ENCODE data around the gene GRHL3.

The GRHL3 gene

GRCh38 chr1:24374891-24375786 is 56.0 kb downstream of the GRHL3 start:
- DNase-seq (ENCODE audit: low spot score), result no peak

DNA sequence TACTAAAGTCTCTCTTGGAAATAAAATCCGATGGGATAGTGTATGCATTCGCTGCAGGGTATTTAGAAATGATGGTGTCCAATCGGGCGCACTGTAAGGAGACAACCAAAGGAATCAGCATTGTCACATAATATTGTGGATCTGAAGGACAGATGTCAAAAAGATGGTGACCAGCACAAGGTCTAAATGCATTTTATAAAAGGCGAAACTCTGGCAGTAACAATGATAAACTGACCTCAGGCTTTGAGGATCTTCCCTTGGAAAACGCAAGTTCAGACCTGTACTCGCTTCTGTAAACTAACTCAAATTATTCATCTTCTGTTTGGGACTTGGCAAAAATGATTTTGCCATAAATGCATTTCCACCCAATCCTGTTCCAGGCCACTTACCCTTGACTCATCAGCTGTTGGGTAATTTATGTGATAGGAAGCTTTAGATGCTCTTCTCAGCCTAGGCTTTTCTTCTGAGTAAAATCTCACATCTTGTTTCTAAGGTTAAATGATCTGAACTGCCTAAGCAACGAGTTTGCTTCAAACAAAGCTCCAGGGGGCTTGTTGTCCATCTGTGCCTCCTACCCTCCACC is 60.7 kb downstream of the GRHL3 start:
- no peak for DNase-seq (ENCODE audit: low spot score)

DNA sequence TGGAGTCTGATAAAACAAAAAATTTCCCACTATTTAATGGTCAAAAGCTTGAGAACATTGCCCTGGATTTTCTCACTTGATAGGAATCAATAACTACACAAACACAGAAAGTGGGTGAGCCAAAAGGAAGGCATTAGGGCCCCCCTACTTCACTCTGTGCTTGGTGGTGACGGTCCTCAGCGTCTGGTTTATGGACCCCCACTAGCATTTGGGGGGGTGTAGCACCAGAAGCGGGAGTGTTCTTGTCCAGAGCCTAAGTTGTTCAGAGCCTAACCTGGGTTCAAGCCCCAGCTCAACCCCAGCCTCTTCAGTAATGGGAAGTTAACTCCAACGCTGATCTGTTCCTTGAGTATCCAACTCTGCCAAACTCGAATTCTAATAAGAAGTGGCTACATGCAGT is 61.4 kb downstream of the GRHL3 start:
- no peak for DNase-seq (ENCODE audit: low spot score)

- no peak for DNase-seq (ENCODE audit: low spot score)
These were observed 62.1 kb downstream of the GRHL3 start for GRCh38 chr1:24381256-24381655.

- no peak for DNase-seq (ENCODE audit: low spot score)
These were observed 63.0 kb downstream of the GRHL3 start for GRCh38 chr1:24382165-24382577.

- no peak for DNase-seq (ENCODE audit: low spot score)
These were observed 64.3 kb downstream of the GRHL3 start for GRCh38 chr1:24383381-24383940.

- DNase-seq (ENCODE audit: low spot score), result no peak
These were observed 65.3 kb downstream of the GRHL3 start for GRCh38 chr1:24384251-24385090.

GRCh38 chr1:24385160-24385940 is 66.2 kb downstream of the GRHL3 start:
- DNase-seq (ENCODE audit: low spot score), result peak; percentile 17

- DNase-seq (ENCODE audit: low spot score), result no peak
These were observed 67.1 kb downstream of the GRHL3 start for GRCh38 chr1:24386241-24386640.

DNA sequence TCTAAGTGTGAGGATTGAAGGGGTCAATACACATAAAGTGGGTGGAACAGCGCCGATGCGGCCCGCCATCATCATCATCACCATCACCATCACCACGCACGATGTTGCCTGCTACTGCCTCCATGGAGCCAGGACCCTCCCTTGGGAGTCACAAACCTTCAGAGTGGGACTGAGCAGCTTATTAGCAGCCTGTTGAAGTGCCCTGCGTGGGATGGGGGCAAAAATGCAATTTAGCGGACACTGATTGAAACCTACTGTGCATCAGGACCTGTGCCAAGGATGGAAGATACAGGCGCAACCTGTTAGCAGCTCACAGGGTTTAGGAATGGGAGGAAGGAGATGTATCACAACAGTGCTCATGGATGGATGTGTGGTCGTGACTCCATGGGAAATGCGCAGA is 67.8 kb downstream of the GRHL3 start:
- no peak for DNase-seq (ENCODE audit: low spot score)

DNA sequence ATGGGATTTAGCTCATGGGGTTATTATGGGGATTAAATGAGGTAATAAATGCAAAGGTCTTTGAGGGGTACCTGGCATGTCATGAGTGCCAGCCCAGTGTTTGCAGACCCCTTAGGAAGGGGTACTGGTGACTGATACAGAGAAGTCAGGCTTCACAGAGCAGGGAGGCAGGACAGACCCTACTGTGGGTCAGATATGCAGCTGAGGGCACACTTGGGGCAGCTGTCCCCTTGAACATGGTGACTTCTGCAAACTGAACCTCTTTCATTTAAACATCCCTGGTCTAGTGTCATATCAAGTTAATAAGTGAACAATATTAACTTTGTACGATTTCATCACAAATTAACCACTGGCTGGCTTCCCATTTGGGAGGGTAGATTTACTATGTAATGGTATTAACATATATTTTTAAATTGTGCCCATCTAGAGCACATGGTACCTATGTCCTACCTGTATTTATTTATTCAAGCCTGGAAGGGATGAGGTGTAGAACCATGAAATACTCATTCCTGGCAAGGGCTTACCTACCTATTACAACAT is 68.5 kb downstream of the GRHL3 start:
- DNase-seq (ENCODE audit: low spot score), result no peak

DNA sequence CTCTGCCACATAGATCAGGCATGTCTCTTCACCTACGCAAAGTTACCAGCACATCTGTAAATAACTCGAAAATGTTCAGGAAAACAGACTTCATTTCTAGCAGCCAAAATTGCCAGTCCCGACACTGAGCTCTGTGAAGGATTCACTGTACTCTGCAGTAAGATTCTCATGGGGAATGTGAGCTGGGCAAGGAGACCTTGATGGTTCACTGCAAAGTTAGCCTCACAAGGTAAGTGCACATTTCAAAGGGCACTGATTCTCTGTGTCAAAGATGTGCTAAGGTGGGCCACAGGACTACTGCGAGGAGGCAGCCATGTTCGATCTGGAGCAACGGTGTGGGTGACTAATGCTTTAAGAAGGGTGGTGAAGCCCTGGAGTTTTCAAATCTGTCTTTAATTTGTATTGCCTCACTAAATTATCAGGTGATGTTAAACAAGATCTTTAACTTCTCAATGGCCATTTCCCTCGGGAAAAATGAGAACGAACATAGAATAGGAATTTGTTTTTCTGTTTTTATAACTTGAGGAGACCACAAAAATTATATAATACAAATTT is 69.3 kb downstream of the GRHL3 start:
- no peak for DNase-seq (ENCODE audit: low spot score)

GRCh38 chr1:24389231-24389678 is 70.1 kb downstream of the GRHL3 start:
- no peak for DNase-seq (ENCODE audit: low spot score)

DNA sequence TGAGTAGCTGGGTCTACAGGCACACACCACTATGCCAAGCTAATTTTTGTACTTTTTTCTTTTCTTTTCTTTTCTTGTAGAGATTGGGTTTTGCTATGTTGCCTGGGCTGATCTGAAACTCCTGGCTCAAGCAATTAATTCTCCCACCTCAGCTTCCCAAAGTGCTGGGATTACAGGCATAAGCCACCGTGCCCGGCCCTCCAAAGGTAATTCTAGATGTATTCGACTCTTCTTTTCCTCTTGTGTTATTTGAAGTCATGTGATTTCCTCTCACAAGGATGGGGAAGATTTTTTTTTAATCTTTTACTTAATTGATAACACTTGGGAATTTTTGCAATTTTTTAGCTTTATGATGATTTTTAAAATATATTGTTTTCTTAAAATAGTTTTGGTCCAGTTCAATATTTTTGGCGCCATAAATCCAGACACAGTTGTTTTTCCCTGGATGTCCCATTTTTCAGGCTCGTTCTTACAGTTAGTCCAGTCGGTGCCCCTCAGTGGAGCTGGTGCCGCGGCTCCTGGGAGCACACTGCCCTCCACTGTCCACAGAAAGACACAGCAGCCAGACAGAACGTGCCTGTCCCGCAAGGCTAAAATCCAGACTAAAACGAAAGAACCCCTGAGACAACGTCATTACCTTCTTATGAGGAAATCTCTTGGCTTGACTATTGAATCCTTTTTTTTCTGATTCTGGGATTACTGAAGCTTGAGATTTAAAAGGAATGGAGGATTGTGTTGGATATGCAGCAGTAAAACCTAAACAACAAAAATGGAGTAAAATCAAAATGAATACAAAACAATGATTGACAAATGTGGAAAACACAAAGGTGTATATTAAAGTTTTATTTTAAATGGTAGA is 72.0 kb downstream of the GRHL3 start:
- DNase-seq (ENCODE audit: low spot score), result peak; percentile 49

DNA sequence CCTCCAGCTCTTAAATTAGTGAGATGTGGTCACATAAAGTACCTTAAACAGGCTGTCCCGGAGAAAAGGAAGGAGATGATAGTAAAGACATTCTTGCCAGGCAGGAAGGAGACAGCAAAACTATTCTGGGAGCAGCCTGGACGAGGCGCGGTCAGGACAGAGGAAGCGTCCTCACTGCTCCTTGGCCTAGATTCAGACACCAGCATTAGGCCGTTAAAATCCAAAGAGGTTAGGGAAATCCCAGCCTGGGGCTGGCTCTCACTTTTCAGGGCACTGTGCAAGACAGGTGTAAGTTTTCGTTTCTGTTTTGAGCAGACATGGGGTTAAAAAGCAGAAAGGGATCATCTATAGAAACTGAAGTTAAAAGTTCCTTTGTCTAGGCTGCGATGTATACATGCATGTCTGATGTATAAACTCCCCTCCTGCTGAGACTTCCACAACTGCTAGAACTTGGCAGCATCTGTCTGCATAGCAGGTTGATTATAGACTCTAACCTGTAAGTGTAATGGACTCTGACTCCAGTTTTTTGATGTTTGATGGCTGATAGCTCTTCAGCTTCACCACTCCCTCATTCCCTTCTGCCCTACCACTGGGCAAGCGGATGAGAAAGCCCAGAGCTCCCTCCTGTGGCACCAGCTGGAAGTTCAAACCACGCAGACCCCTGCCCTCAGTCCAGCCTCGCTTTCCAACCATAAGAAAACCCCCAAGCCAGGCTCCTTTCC is 72.9 kb downstream of the GRHL3 start:
- DNase-seq (ENCODE audit: low spot score), result peak; percentile 67

DNA sequence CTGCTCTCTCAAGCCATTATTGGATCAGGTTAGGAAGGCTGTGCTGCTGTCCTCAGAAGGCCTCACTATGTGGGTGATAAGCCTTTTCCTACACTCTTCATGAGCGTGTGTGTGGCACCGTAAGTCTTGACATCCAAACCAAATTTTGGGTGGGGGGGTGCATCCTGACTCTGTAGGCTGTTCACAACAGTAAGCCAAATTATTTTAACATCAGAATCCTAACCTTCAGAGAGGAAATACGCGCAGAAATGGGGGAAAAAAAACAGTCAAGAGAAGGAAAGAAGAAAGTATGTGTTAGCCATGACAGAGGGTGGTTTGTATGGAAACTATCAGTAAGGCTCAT is 73.4 kb downstream of the GRHL3 start:
- no peak for DNase-seq (ENCODE audit: low spot score)

GRCh38 chr1:24392982-24393650 is 74.0 kb downstream of the GRHL3 start:
- DNase-seq (ENCODE audit: low spot score), result no peak

- DNase-seq (ENCODE audit: low spot score), result no peak
These were observed 74.7 kb downstream of the GRHL3 start for GRCh38 chr1:24393892-24394291.

GRCh38 chr1:24400065-24400464 is 80.9 kb downstream of the GRHL3 start:
- no peak for DNase-seq (ENCODE audit: low spot score)

Measured in HuH-7 (cell line).